NOMO-1 treated with DMSO at 0.1 percent for 48 hours (cell line): ENCODE measurements around the gene SLC12A9.
"Not testable (repeated sequence)": the region's sequence is repeated elsewhere in the genome, so short reads cannot be mapped to it uniquely, and the experiment has no call there.

Source experiments
- DNase-seq: peaks from one replicate; lab custom pipeline; 2025; ENCODE audit not compliant: unreplicated experiment; lab: John Stamatoyannopoulos, UW

The SLC12A9 gene

DNA sequence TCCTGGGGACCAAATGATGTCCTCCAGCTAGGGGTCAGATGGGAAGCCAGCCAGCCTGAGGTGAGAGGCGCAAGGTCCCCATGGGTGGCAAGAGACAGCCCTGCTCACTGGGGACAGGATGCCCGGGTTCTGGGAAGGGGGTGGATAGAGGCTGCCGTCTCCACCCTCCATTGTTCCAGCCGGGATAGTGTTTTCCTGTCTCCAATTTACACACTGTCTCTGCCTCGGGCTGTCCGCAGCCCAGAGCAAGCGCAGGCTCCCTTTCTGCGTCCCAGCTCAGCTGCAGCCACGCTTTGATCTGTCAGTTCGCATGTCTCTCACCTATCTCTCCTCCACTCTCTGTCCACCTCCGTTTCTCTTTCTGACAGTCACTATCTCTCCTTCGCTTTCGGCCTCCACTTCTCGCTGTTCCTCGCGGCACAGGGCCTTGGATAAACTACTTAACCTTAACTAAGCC lies 27.3 kb upstream of the SLC12A9 start:
- no peak for DNase-seq

DNA sequence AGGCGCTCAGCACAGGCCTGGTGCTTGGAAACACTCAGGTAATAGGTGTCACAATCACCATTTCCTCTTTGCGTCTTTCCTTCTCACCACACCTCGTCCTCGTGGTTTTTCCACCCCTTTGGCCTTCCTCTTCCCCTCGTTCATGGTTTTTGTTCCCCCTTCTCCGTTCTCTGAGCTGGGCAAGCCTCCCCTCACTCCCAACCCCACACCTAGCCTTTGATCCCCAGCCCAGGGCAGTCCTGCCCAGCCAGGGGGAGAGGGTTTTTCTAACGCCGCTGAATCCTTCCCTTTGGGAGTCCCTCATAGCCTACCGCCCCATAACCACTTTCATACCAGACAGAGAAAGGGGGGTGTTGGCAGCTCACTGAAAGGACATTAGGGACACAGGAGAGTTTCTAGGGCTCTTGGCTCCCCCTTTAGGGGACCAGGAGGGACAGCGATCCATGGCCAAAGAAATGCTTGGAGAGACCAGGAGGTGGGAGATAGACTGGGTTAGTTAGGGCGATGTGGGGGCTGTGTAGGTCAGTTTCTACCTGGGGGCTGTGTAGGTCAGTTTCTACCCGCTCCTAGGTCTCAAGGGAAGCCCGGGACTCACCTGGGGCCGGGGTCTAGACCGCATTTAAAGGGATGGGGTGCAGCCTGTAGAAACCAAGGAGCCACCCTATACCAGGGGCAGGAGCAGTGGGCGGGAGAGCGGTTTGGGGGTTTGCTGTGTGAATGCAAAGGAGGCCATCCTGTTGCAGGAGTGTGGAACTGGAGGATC lies 26.6 kb upstream of the SLC12A9 start:
- peak; percentile 47 for DNase-seq

DNA sequence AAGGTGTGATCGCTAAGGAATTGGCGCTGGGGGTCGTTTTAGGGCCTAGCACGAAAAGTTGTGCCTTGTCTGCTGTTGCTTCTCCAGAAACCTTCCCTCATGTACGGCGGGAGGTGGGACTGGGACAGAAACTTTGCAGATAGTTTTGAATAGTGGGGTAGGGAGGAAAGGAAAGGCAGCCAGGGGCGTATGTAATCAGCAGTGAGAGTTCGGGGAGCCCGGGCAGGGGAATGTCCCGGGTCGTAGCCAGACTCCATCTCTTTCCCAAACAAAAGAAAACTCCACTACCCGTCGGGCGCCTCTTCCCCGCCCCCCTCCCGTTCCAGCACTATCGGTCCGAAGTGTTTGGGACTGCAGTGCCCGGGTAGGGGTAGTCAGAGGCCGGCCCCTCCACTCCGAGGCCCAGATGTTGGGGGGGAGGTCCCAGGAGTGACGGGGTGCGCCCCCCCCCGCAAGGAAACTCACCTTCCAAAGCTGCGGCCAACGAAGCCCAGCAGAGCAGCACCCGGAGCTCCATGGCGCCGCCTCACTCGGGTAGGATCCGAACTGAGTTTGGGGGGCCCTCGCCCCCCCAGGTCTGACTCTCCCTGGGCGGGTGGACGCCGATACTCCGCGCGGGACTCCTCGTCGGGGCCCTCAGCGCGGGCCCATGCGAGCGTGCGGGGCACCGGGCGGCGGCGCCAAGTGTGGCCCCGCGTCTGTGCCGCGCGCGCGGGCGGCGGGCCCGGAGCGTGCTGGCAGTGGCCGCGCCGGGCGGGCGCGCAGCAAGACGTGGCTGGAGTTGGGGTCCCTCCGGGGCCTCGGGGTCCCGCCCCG lies 25.8 kb upstream of the SLC12A9 start:
- no peak for DNase-seq

DNA sequence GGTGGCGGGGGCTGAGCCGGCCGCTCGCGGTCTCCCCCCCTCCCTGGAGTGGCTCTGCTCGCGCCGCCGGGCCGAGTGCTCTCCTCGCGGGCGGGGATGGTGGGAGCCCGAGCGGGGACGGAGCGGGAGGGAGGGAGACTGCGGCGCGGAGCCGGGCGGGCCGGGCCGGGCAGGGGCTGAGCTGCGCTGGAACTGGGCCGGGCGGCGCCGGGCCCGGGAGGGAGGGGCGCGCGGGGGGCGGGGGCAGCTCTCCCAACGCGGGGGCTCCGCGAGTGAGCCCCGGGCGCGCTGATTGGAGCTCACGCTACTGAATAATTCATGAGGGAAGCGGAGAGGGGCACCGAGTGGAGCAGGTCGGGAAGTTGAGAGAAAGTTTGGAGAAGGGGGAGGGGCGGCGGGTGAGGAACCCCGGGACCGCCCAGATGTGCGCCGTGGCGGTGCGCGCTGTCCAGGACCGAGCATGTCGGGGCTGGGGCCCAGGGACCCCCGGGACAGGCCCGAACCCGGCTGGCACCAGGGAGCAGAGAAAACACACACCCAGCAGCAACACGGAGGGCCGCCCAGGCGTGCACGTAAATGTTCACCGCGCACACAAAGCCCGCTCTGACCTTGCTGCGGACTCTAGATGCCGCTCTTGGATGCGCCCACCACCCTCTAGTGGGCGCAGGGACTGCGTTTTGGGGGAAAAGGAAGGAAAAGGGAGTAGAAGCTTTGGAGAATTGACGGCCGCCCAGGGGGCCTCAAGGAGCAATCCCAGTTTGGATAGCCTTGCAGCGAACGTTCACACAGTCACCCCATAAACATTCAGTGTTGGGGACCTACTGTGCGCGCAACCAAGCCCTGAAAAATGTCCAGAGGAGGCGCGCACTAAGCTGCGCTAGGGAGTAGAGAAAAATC lies 24.9 kb upstream of the SLC12A9 start, which contains the start of gene EPHB4:
Gene EPHB4 (minus strand): TSS at position 194 of the 897 bp plus-strand sequence. CDS start 493 bp downstream, outside the sequence.
- DNase-seq: peak; percentile 22

DNA sequence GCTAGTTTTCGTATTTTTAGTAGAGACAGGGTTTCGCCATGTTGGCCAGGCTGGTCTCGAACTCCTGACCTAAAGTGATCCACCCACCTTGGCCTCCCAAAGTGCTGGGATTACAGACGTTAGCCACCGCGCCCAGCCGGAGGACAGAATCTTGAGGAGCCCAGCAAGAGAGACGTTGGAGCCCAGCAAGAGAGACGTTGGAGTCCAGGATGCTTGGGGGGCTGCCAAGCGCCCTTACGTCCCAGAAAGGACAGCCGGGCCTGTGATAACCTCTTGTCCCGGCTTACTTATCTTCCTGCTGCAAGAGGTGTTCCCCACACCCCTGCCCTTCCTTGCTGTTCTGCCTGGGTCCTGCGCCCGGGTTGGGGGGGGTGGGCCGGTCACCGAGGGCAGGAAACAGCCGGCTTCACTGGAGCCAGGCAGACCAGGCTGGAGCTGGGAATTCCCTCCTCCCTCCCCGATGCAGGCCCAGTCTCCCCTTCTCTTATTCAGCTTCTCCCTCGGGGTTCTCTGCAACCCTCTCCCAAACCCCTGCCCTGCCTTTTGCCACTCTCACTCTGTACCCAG lies 23.3 kb upstream of the SLC12A9 start:
- no peak for DNase-seq

DNA sequence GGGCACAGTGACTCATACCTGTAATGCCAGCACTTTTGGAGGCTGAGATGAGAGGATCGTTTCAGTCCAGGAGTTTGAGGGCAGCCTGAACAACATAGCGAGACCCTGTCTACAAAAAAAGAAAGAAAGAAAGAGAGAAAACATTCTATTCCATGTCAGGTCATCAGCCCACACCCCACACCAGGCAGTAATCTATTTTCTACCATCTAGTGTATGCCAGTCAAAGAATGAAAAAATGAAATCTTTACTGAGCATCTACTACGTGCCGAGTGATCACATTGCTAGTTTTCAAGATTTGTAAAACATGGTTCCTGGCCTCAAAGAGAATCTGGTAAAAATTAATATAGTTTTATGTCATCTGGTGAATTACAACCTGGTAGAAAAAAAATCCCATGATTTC lies 22.1 kb upstream of the SLC12A9 start:
- DNase-seq: no peak

DNA sequence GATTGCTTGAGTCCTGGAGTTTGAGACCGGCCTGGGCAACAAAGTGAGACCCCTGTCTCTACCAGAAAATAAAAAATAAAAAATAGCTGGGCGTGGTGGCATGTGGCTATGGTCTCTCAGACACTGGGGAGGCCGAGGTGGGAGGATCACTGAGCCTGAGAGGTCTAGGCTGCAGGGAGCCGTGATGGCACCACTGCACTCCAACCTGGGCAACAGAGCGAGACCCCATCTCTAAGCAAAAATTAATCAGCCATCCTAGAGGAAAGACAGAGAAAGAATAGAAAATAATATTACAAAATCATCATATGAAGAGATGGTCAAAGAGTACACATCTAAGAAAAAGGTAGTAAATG lies 20.3 kb upstream of the SLC12A9 start:
- DNase-seq: no peak

DNA sequence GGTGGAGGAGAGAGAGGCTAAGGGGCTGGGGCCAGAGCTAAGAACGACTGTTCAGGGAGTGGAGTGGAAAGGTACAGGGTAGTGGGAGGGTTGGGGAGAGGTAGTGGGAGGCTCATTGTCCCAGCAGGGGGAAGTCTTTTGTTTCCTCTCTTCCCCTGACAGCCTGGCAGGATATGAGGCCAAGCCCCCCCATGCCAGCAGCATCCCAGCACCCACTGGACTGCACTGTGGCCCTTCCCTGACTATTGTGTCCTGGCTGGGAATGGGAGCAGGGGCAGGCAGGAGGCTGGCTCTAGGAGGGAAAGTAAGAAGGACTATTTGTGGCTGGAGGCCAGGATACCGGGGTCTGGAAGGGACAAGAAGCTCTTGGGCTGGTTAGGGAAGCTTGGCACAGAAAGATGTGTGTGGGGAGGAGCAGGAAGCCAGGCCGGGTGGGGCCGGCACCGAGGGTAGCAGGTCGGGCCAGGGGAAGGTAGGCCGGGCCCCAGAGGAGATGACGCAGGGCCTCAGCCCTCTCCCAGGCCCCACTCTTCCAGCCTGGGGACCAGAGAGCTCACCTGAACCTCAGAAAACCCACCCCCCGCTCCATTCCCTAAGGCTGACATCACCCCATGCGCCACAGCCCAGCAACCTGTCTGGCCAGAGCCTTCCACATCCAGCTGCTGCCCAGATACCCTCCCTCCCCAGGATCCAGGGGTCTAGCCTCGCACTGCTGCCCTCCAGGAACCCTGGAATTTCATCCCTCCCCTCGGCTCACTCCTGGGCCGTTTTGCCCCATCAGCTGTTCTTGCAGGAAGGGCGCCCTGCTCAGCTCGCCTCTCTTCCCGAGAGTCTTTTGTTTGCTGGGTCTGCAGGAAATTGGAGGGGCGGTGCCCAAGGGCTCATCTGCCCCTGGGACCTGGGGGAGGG lies 16.4 kb upstream of the SLC12A9 start:
- no peak for DNase-seq

DNA sequence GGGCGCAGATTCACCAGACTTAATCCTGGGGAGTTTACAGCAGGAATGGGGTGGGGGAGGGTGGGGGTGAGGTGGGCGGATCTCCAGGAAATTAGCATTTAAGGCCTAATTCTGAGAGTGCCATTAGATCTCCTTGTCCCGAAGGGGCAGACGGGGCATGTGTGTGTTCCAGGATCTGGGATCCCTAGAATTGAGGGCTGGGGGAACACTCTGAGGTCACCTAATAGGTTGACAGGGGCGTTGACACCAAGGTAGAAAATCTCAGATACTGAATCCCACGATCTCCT lies 15.8 kb upstream of the SLC12A9 start:
- no peak for DNase-seq

DNA sequence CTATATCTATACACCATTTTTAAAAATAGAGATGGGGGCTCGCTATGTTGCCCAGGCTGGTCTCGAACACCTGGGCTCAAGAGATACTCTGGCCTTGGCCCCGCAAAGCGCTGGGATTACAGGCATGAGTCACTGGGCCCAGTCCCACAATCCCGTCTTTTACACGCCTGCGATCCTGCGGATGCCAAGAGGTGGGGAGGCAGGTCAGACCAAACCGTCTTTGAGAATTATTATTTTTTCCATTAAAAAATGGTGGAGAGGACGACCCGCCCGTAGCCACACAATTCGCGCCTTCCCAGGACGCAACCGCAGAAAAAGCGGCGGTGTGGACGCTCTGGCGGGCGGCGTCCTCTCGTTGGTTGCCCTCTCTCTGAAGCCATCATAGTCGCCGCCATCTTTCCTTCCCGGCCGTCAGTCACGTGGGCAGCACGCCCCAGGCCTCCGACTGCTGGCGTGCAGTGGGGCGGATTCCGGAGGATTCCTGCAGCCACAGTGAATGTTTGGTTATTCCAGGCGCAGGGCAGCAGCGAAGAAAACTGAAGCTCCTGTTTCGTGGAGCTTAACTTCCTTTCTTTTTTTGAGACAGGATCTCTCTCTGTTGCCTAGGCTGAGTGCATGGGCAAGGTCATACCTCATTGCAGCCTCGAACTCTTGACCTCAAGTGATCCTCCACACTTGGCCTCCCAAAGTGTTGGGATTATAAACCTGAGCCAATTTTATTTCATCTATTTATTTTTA lies 15.2 kb upstream of the SLC12A9 start:
- DNase-seq: peak; percentile 95

DNA sequence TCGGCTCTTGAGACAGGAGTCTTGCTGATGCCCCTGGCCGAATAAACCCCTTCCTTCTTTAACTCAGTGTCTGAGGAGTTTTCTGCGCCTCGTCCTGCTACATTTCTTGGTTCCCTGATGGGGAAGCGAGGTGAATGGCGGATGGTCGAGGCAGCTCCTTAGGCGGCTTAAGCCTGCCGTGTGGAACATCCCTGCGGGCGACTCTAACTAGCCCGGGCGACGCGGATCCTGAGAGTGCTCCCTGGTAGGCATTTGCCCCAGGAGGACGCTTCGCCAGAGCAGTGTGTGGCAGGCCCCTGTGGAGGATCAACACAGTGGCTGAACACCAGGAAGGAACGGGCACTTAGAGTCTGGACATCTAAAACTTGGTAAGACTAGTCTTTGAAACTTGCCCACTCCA lies 13.2 kb upstream of the SLC12A9 start:
- no peak for DNase-seq

DNA sequence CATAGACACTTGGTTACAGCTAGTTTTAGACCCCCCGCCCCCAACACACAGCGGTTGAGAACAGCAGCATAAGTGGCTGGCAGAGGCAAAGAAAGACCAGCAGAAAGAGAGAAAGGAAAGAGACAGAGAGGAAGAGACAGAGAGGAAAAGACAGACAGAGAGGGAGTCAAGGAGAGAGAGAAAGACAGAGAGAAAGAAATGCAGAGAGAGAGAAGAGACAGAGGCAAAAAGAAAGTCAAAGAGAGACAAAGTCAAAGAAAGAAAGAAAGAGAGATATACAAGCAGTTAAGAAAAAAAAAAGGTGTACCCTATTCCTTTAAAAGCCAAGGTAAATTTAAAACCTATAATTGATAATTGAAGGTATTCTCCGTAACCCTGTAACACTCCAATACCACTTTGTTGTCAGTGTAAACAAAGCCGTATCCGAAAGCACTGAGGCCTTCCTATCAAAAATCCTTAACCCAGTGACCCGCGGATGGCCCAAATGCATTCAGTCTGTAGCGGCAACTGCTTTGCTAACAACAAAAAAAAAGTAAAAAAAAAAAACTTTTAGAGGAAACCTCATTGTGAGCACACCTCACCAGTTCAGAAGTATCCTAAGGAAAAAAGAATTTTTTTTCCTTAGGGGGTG lies 11.9 kb upstream of the SLC12A9 start:
- DNase-seq: no peak

DNA sequence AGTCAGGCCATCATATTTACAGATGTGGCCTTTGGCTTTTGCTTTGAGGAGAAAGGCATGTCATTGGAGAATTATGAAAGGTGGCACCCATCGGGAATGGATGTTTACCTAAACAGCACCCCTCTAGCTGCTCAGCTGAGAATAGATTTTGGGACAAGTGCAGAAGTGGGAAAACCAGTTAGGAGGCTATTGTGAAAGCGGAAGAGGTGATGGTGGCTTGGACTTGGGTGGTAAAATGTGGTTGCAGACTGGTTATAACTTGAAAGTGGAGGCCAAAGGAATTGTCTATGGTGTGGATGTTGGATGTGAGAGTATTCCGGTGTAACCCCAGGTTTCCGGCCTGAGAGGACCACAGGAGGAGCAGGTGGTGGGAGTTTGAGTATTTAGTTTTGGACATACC lies 5.2 kb upstream of the SLC12A9 start:
- no peak for DNase-seq

DNA sequence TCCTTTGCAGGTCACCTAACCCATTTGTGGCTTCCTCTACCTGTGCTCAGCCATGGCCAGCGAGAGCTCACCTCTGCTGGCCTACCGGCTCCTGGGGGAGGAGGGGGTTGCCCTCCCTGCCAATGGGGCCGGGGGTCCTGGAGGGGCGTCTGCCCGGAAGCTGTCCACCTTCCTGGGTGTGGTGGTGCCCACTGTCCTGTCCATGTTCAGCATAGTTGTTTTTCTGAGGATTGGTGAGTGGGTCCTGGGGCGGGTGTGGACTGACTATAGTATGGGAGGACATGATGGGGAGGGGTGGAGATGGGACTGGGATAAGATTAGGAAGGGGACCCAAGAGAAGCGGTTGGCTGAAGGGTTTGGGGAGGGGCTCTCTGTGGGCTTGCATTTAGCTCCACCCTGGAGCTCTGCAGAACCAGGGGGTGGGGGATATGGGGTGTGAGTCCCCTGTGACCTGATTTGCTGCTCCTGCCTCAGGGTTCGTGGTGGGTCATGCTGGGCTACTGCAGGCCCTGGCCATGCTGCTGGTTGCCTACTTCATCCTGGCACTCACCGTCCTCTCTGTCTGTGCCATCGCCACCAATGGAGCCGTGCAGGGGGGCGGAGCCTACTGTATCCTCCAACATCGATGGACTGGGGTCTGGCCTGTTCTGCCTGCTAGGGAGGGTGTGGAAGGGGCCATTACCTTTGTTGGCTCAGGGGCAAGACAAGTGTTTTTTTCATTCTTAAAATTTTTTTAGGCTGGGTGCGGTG lies 1.8 kb downstream of the SLC12A9 start:
- DNase-seq: no peak

DNA sequence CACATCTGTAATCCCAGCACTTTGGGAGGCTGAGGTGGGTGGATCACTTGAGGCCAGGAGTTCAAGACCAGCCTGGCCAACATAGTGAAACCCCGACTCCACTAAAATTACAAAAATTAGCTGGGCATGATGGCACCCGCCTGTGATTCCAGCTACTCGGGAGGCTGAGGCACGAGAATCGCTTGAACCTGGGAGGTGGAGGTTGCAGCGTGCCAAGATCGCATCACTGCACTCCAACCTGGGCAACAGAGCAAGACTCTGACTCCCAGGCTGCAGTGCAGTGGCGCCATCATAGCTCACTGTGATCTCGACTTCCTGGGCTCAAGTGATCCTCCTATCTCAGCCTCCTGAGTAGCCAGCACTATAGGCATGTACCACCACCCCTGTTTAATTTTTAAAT lies 2.4 kb downstream of the SLC12A9 start:
- DNase-seq: not testable (repeated sequence)

DNA sequence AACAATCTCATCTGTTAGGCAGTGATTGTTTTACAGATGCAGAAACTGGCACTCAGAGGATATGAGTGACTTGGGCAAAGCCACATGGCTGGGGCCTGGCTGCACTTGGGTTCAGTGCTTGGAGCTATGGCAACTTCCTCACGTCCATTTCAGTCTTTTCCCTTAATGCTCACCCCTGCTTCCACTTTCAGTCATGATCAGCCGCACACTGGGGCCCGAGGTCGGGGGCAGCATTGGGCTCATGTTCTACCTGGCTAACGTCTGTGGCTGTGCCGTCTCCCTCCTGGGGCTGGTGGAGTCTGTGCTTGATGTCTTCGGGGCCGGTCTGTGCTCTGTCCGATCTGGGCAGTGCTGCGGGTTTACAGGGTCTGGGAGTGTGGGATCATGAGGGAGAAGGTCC lies 3.0 kb downstream of the SLC12A9 start:
- DNase-seq: no peak

DNA sequence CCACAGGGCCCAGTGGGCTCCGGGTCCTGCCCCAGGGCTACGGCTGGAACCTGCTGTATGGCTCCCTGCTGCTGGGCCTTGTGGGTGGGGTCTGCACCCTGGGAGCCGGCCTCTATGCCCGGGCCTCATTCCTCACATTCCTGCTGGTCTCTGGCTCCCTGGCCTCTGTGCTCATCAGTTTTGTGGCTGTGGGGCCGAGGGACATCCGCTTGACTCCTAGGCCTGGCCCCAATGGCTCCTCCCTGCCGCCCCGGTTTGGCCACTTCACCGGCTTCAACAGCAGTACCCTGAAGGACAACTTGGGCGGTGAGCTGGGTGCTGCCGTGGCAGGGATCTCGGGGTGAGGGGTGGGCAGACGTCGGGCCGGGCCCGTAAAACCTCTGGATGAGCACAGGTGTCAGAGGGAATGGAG lies 4.4 kb downstream of the SLC12A9 start:
- no peak for DNase-seq

DNA sequence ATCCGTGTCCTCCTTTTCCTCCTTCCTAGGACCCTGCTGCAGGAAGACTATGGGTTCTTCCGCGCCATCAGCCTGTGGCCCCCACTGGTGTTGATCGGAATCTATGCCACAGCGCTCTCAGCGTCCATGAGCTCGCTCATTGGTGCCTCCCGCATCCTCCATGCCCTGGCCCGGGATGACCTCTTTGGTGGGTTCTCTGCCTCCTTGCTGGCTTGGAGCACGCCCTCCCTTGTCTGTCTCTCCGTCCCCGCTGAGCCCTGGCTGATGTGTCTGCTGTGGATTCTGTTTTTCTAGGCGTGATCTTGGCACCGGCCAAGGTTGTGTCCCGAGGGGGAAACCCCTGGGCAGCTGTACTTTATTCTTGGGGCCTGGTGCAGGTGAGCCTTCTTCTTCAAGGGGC lies 7.3 kb downstream of the SLC12A9 start:
- DNase-seq: no peak
